Measurements from ENCODE around the gene FOXD3. TPM values are rescaled to one million over a fixed set of nuclear protein-coding genes. Genes with fewer than 3 reads are reported as not detected.

The FOXD3 gene
- total and polyA plus RNA-seq, 2 experiments from 2014 or later: 13.8 to 49.0 TPM

- no peak overlapping the region for H3K27ac Mint-ChIP-seq
- peaks cover 9% of the 10 kb centered on the region for H3K27me3 ChIP-seq (ENCODE audit: insufficient read depth)
- H3K27ac ChIP-seq (ENCODE audit: low read depth): peak overlapping the region; percentile 30; the same call in 1 of the 2 replicates
- H3K4me3 Mint-ChIP-seq: peak overlapping the region; percentile 35
- 0 out of 2 replicates have a peak, but pooled peaks cover 2% of the 10 kb centered on the region for H3K36me3 ChIP-seq (ENCODE audit: insufficient read depth)
- no peak for DNase-seq (ENCODE audit: low spot score)
- no peak for TF ChIP-seq ZNF462 (CRISPR knock-in tag; IDR thresholded peaks at IDR 0.05)
- no peak for TF ChIP-seq POLR2AphosphoS5 (IDR thresholded peaks at IDR 0.05; ENCODE audit: low read depth)
- TF ChIP-seq, protein P1, sequence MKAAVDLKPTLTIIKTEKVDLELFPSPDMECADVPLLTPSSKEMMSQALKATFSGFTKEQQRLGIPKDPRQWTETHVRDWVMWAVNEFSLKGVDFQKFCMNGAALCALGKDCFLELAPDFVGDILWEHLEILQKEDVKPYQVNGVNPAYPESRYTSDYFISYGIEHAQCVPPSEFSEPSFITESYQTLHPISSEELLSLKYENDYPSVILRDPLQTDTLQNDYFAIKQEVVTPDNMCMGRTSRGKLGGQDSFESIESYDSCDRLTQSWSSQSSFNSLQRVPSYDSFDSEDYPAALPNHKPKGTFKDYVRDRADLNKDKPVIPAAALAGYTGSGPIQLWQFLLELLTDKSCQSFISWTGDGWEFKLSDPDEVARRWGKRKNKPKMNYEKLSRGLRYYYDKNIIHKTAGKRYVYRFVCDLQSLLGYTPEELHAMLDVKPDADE (IDR thresholded peaks at IDR 0.05): no peak
- TF ChIP-seq REST (IDR thresholded peaks at IDR 0.05; ENCODE audit: unreplicated experiment): no peak
- TF ChIP-seq EZH2 (IDR thresholded peaks at IDR 0.05; ENCODE audit: low read depth, unreplicated experiment): no peak
- TF ChIP-seq EZH2phosphoT487 (IDR thresholded peaks at IDR 0.05; ENCODE audit: unreplicated experiment): no peak
- TF ChIP-seq, protein P2, sequence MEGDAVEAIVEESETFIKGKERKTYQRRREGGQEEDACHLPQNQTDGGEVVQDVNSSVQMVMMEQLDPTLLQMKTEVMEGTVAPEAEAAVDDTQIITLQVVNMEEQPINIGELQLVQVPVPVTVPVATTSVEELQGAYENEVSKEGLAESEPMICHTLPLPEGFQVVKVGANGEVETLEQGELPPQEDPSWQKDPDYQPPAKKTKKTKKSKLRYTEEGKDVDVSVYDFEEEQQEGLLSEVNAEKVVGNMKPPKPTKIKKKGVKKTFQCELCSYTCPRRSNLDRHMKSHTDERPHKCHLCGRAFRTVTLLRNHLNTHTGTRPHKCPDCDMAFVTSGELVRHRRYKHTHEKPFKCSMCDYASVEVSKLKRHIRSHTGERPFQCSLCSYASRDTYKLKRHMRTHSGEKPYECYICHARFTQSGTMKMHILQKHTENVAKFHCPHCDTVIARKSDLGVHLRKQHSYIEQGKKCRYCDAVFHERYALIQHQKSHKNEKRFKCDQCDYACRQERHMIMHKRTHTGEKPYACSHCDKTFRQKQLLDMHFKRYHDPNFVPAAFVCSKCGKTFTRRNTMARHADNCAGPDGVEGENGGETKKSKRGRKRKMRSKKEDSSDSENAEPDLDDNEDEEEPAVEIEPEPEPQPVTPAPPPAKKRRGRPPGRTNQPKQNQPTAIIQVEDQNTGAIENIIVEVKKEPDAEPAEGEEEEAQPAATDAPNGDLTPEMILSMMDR (conservative IDR thresholded peaks at IDR 0.05; ENCODE audit: low read depth in 2 of 2): no peak
- no peak for TF ChIP-seq NANOG (IDR thresholded peaks at IDR 0.05; ENCODE audit: borderline replicate concordance)
- TF ChIP-seq CREB1 (CRISPR knock-in tag; IDR thresholded peaks at IDR 0.05; ENCODE audit: low read depth): no peak
- TF ChIP-seq STAT1 (IDR thresholded peaks at IDR 0.05; ENCODE audit: unreplicated experiment): no peak
- no peak for TF ChIP-seq JUNB (IDR thresholded peaks at IDR 0.05; ENCODE audit: unreplicated experiment)
- no peak for TF ChIP-seq ZNF331 (CRISPR knock-in tag; IDR thresholded peaks at IDR 0.05; ENCODE audit: low read depth)
- no peak for TF ChIP-seq ZNF114 (CRISPR knock-in tag; IDR thresholded peaks at IDR 0.05)
- H3K36me3 Mint-ChIP-seq (ENCODE audit: low read depth): peaks cover 4% of the 10 kb centered on the region
- no peaks in the 10 kb centered on the region for H4K20me1 ChIP-seq (replicated peaks; ENCODE audit: insufficient read depth)
- peaks cover 19% of the 10 kb centered on the region for H3F3A ChIP-seq (replicated peaks; ENCODE audit: low read depth)
- ATAC-seq: no peak
- H3K4me3 ChIP-seq: peak overlapping the region; percentile 35; the same call in 1 of the 2 replicates
- H3K4me1 Mint-ChIP-seq: peaks cover 26% of the 10 kb centered on the region
- peaks cover 4% of the 10 kb centered on the region for H3K27me3 Mint-ChIP-seq (ENCODE audit: insufficient read depth, low read depth, poor library complexity)
- peak overlapping the region; percentile 64 for H3K4me2 ChIP-seq
- H3K9me3 Mint-ChIP-seq: no peaks in the 10 kb centered on the region
- H3K4me1 ChIP-seq (ENCODE audit: insufficient read depth): peaks cover 23% of the 10 kb centered on the region
- 0 out of 2 replicates have a peak, but pooled peaks cover 4% of the 10 kb centered on the region for H3K79me2 ChIP-seq (replicated peaks; ENCODE audit: insufficient read depth)
- no peaks in the 10 kb centered on the region; the same call in 1 of the 2 replicates for H3K9me2 ChIP-seq (ENCODE audit: insufficient read depth)
- H2AFZ ChIP-seq: peak overlapping the region; percentile 94
Observed at GRCh38 chr1:63366908-63367214, 44.5 kb downstream of the FOXD3 start.
